Mesodermal cell (in vitro differentiated cells): ENCODE data around the gene PPFIA1.
"Not testable (repeated sequence)": the region's sequence is repeated elsewhere in the genome, so short reads cannot be mapped to it uniquely, and the experiment has no call there.

ENCODE experiments used
- H3K27ac ChIP-seq: 2 replicates; pipeline ENCODE4 v1.7.0; 2013; ENCODE audit warnings: mild to moderate bottlenecking, low read depth, low read length, moderate library complexity; ENCODE audit not compliant: severe bottlenecking
- H3K36me3 ChIP-seq: 2 replicates; pipeline ENCODE4 v1.7.1; 2013; ENCODE audit warnings: mild to moderate bottlenecking, low read length, moderate library complexity; ENCODE audit not compliant: control insufficient read depth, insufficient read depth
- H3K4me1 ChIP-seq: one replicate; pipeline ENCODE4 v1.7.1; 2013; ENCODE audit warnings: mild to moderate bottlenecking, low read length; ENCODE audit not compliant: insufficient read depth, control insufficient read depth, poor library complexity, severe bottlenecking
- H3K4me3 ChIP-seq: 2 replicates; pipeline ENCODE4 v1.7.0; 2013; ENCODE audit warnings: low read length, control low read depth, mild to moderate bottlenecking; ENCODE audit not compliant: insufficient read depth, poor library complexity, severe bottlenecking; ENCODE audit errors: extremely low read depth
- H3K9me3 ChIP-seq: 2 replicates; pipeline ENCODE4 v1.7.1; 2013; ENCODE audit warnings: mild to moderate bottlenecking, low read length, moderate library complexity; ENCODE audit not compliant: control insufficient read depth
- WGBS, 2 experiments: methylation state at CpG; one replicate each; pipeline ENCODE4 v1.1.5; 2013; ENCODE audit warnings: missing lambda C conversion rate in 2 of 2; ENCODE audit not compliant: insufficient coverage in 2 of 2; 5-methylcytosine and 5-hydroxymethylcytosine counted together

Gene PPFIA1

GRCh38 chr11:70324376-70325115, 54.1 kb downstream of the PPFIA1 start:
- H3K9me3 ChIP-seq = no peaks in the 10 kb centered on the region
- no peak overlapping the region for H3K4me3 ChIP-seq
- H3K36me3 ChIP-seq = peaks cover 66% of the 10 kb centered on the region
- H3K4me1 ChIP-seq = peaks cover 24% of the 10 kb centered on the region
- 93 to 98% methylated on average over 7 of the region's 10 CpGs for WGBS, 2 experiments
- peak overlapping the region; percentile 59 for H3K27ac ChIP-seq

GRCh38 chr11:70325824-70326223, 55.3 kb downstream of the PPFIA1 start:
- 100% methylated on average over 1 to 2 of the region's 3 CpGs for WGBS, 2 experiments
- Histone ChIP-seq H3K4me1 (peaks cover 24% of the 10 kb centered on the region), H3K4me3 (no peak overlapping the region), H3K36me3 (peaks cover 67% of the 10 kb centered on the region), H3K9me3 (no peaks in the 10 kb centered on the region), H3K27ac (no peak overlapping the region)

- Histone ChIP-seq H3K9me3 (no peaks in the 10 kb centered on the region), H3K4me1 (peaks cover 24% of the 10 kb centered on the region), H3K36me3 (peaks cover 67% of the 10 kb centered on the region), H3K4me3 (no peak overlapping the region), H3K27ac (no peak overlapping the region)
- whole genome bisulfite sequencing, 2 experiments = 93 to 99% methylated on average over 4 to 5 of the region's 6 CpGs
These were observed 55.9 kb downstream of the PPFIA1 start for GRCh38 chr11:70326365-70326811.

DNA sequence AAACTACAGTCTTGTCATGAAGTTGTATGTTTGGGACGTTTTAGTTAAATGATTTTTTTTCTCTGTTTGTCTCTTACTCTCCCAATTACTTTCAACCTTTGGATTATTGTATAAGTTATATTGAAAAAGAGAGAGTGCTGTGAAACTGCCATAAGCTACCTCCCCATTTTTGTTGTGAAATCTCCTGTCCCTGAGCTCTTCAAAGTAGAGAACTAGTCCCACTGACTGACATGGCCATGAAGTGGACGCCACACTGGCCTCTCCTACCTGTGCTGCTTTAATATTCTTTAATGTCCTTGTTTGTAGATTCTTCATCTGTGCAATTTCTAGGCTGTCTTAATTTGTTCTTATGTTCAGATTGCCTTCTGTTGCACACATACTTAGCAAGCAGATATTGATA, 56.3 kb downstream of the PPFIA1 start:
- no peak overlapping the region for H3K4me3 ChIP-seq
- H3K9me3 ChIP-seq = no peaks in the 10 kb centered on the region
- H3K36me3 ChIP-seq = peaks cover 70% of the 10 kb centered on the region
- peaks cover 24% of the 10 kb centered on the region for H3K4me1 ChIP-seq
- no CpG with 5 or more reads among the region's 2 CpGs for WGBS, 2 experiments
- no peak overlapping the region for H3K27ac ChIP-seq

- H3K9me3 ChIP-seq = no peaks in the 10 kb centered on the region
- no peak overlapping the region for H3K4me3 ChIP-seq
- no peak overlapping the region for H3K27ac ChIP-seq
- 87 to 100% methylated on average over 5 to 6 of the region's 10 CpGs for WGBS, 2 experiments
- peaks cover 16% of the 10 kb centered on the region for H3K4me1 ChIP-seq
- H3K36me3 ChIP-seq = peaks cover 78% of the 10 kb centered on the region
These were observed 57.2 kb downstream of the PPFIA1 start for GRCh38 chr11:70327717-70328116.

DNA sequence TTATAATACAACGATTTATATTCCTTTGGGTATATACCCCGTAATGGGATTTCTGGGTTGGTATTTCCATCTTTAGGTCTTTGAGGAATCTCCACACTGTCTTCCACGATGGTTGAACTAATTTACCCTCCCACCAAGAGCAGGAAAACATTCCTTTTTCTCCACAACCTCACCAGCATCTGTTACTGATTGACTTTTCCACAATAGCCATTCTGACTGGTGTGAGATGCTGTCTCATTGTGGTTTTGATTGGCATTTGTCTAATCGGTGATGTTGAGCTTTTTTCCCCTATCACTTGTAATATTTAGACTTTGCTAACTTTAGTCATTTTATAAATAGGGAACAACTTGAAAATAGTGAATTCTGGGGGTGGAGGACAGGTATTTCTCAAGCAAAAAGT, 58.1 kb downstream of the PPFIA1 start:
- WGBS, 2 experiments = 96 to 100% methylated on average over 1 to 3 of the region's 4 CpGs
- Histone ChIP-seq H3K27ac (no peak overlapping the region), H3K4me3 (no peak overlapping the region), H3K36me3 (peaks cover 86% of the 10 kb centered on the region), H3K9me3 (no peaks in the 10 kb centered on the region), H3K4me1 (peaks cover 8% of the 10 kb centered on the region)

DNA sequence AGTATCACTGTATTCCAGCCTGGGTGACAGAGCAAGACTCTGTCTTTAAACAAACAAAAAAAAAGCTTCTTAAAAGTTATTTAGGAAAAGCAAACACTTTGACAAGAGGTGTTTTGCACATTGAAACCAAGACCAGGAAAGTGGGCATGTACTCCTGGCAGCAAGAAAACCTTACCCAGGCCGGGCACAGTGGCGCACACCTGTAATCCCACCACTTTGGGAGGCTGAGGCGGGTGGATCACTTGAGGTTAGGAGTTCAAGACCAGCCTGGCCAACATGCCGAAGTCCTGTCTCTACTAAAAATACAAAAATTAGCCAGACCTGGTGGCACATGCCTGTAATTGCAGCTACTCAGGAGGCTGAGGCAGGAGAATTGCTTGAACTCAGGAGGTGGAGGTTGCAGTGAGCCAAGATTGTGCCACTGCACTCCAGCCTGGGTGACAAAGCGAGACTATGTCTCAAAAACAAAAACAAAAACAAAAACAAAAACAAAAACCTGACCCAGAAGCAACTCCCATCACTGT, 60.9 kb downstream of the PPFIA1 start:
- H3K9me3 ChIP-seq, H3K4me3 ChIP-seq, H3K27ac ChIP-seq, H3K4me1 ChIP-seq: not testable (repeated sequence)
- WGBS, 2 experiments = 84 to 96% methylated on average over 2 to 3 of the region's 5 CpGs
- peaks cover 96% of the 10 kb centered on the region for H3K36me3 ChIP-seq

DNA sequence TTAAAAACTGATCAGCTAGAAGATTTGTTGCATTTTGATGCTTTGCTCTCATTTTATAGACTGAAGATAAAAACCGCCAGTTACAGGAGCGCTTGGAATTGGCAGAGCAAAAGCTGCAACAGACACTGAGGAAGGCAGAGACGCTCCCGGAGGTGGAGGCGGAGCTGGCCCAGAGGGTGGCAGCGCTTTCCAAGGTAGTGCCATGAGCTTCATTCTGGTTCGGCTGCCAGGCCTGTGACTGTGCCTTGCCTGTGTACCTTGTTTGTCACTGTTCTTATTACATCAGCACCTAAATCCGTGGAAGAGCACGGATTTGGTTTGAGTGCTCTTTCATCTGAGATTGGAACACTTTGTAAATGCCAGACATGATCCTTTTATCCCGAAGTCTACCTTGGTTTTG, 61.4 kb downstream of the PPFIA1 start:
- H3K4me1 ChIP-seq = peaks cover 9% of the 10 kb centered on the region
- H3K4me3 ChIP-seq = no peak overlapping the region
- H3K36me3 ChIP-seq = peaks cover 96% of the 10 kb centered on the region
- 94 to 95% methylated on average over 8 to 10 of the region's 10 CpGs for WGBS, 2 experiments
- no peak overlapping the region for H3K27ac ChIP-seq
- no peaks in the 10 kb centered on the region for H3K9me3 ChIP-seq

DNA sequence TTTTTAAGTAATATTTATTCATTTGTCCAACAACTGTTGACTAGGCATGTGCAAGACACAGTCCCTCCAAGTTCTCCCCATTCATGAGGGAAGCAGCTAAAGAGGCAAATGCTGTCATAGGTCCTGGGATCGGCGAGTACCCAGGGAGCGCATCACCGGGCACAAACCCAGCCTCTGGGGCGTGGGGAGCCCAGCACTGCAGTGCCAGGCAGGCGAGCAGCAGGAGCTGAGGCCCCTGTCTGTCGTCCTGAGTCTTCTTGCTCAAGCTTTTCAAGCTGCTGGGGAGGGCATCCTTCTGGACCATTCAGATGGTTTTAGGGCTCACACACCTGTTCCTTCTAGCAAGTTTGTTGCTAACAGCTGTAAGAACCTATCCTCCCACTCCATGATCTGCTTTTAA, 62.1 kb downstream of the PPFIA1 start:
- Histone ChIP-seq H3K4me3 (no peak overlapping the region), H3K27ac (no peak overlapping the region), H3K4me1 (peaks cover 9% of the 10 kb centered on the region), H3K36me3 (peaks cover 95% of the 10 kb centered on the region), H3K9me3 (no peaks in the 10 kb centered on the region)
- 93 to 97% methylated on average over 6 to 7 of the region's 7 CpGs for WGBS, 2 experiments

- Histone ChIP-seq H3K4me1 (peaks cover 9% of the 10 kb centered on the region), H3K36me3 (peaks cover 94% of the 10 kb centered on the region), H3K9me3 (no peaks in the 10 kb centered on the region), H3K27ac (no peak overlapping the region), H3K4me3 (no peak overlapping the region)
- WGBS, 2 experiments = 93 to 95% methylated on average over 12 to 13 of the region's 13 CpGs
These were observed 62.8 kb downstream of the PPFIA1 start for GRCh38 chr11:70333261-70333660.

DNA sequence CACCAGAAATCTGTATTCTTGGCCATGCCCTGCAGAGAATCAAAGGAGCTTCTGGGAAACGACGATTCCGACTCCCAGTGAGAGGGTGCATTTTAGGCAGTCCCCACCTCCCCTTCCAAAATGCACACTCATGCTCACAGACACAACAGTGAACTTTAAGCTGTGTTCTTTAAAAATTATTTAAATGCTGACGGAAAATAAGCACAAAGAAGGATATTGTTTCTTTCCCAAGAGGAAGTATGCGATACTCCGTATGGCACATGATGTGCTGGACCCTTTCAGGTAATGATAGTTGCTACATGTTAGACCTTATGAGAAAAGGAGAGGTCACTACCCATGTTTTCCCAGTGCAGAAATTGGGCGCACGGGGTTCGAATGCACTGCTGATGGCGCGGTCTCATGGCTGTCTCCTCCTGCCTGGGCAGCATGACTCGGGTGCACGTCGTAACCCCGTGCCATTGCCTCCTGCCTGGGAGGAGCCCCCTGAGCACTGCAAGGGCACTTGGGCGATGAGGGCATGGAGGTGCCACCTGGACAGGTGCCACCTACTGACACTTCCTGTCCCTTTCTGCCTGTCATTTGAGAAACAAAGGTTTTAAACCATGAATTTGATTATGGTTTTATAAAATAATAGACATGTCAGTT, 64.0 kb downstream of the PPFIA1 start:
- H3K4me3 ChIP-seq = no peak overlapping the region
- H3K27ac ChIP-seq = no peak overlapping the region
- 95 to 98% methylated on average over 11 to 12 of the region's 16 CpGs for WGBS, 2 experiments
- H3K4me1 ChIP-seq = peaks cover 9% of the 10 kb centered on the region
- no peaks in the 10 kb centered on the region for H3K9me3 ChIP-seq
- peaks cover 94% of the 10 kb centered on the region for H3K36me3 ChIP-seq
